ENCODE measurements around the gene TBC1D22B. TPM values are rescaled to one million over a fixed set of nuclear protein-coding genes. Genes with fewer than 3 reads are reported as not detected.

Gene TBC1D22B
- polyA plus RNA-seq, 3 donors = 3.9 to 5.0 (median 4.9) TPM

DNA sequence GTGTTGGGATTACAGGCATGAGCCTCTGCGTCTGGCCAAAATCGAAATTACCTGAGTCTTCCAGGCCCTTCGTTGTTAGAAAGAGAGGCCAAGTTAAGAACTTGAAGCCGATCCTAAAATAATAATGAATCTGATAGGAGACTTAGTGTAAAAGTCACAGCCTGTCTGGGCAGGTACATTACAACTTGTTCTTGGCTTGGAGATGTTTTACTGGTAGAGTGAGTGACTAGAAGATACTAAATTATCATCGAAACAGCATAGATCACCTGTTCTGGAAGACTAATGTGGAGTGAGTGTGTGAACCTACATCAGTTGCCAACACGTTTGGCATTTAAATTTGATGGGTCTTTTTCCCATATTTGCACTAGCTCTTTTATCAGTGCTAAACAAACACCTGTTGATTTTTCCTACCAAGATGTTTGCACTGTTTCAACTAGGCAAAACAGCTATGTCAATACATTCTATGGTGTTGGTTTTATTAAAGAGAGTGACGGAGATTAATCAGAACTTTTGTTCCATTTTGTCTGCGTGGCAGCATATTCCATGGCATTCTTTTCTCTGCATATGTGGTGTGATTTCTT is 5.0 kb downstream of the TBC1D22B start:
- TF ChIP-seq, protein P1, sequence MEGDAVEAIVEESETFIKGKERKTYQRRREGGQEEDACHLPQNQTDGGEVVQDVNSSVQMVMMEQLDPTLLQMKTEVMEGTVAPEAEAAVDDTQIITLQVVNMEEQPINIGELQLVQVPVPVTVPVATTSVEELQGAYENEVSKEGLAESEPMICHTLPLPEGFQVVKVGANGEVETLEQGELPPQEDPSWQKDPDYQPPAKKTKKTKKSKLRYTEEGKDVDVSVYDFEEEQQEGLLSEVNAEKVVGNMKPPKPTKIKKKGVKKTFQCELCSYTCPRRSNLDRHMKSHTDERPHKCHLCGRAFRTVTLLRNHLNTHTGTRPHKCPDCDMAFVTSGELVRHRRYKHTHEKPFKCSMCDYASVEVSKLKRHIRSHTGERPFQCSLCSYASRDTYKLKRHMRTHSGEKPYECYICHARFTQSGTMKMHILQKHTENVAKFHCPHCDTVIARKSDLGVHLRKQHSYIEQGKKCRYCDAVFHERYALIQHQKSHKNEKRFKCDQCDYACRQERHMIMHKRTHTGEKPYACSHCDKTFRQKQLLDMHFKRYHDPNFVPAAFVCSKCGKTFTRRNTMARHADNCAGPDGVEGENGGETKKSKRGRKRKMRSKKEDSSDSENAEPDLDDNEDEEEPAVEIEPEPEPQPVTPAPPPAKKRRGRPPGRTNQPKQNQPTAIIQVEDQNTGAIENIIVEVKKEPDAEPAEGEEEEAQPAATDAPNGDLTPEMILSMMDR (IDR thresholded peaks at IDR 0.05) = no peak
- H3K27me3 ChIP-seq (ENCODE audit: control insufficient read depth in 2 of 2, insufficient read depth in 2 of 2, low read length in 2 of 2) = no peaks in the 10 kb centered on the region
- H3K9me3 ChIP-seq (replicated peaks in 1 of 2; ENCODE audit: control insufficient read depth in 1 of 2, insufficient read depth in 1 of 2, low read length in 2 of 2) = no peaks in the 10 kb centered on the region
- H2AFZ ChIP-seq (ENCODE audit: insufficient read depth, low read depth, low read length, poor library complexity, severe bottlenecking) = no peak overlapping the region
- peaks cover 7% of the 10 kb centered on the region for H4K20me1 ChIP-seq (ENCODE audit: insufficient read depth, low read length)
- H3K27ac ChIP-seq (ENCODE audit: low read depth in 1 of 2, low read length in 2 of 2) = no peak overlapping the region
- intact Hi-C loops (cut with micrococcal nuclease) = loop anchor here in 1 of 2 donors (5.0 kb wide), 1 partner anchor 40 kb away; no protein-coding TSS in a partner anchor
- DNase-seq = no peak
- 93% methylated on average over 6 of the region's 8 CpGs for WGBS (ENCODE audit: insufficient coverage)
- H3K4me2 ChIP-seq (replicated peaks; ENCODE audit: extremely low read depth, low read length, poor library complexity, severe bottlenecking) = no peak overlapping the region
- H3K27ac Mint-ChIP-seq = no peak overlapping the region
- peaks cover 2 to 13% of the 10 kb centered on the region in 2 donors for H3K36me3 Mint-ChIP-seq
- H3K79me2 ChIP-seq (ENCODE audit: insufficient read depth, low read length) = peaks cover 88% of the 10 kb centered on the region
- peaks cover 0 to 1% (median 0%) of the 10 kb centered on the region in 3 donors for H3K27me3 Mint-ChIP-seq (ENCODE audit: low read depth in 3 of 3)
- H3K4me1 Mint-ChIP-seq = peaks cover 46% of the 10 kb centered on the region
- no peak overlapping the region for H3K4me3 ChIP-seq (replicated peaks in 1 of 3; ENCODE audit: low read depth in 2 of 3, low read length in 3 of 3)
- peaks cover 20 to 23% of the 10 kb centered on the region in 2 donors for H3K4me1 ChIP-seq (ENCODE audit: control insufficient read depth in 1 of 2, insufficient read depth in 2 of 2, low read length in 2 of 2)
- H3K4me3 Mint-ChIP-seq = no peak overlapping the region
- peaks cover 0 to 4% (median 0%) of the 10 kb centered on the region in 7 donors for H3K9me3 Mint-ChIP-seq
- no peak overlapping the region for H3K9ac ChIP-seq (ENCODE audit: insufficient read depth, low read length, poor library complexity, severe bottlenecking)
- H3K36me3 ChIP-seq (replicated peaks in 1 of 2; ENCODE audit: control insufficient read depth in 1 of 2, insufficient read depth in 2 of 2, low read length in 2 of 2) = no peaks in the 10 kb centered on the region

- Mint-ChIP-seq H3K4me3 (no peak overlapping the region), H3K27me3 (ENCODE audit: low read depth in 3 of 3) (no peaks in the 10 kb centered on the region), H3K36me3 (peaks cover 14 to 26% of the 10 kb centered on the region in 2 donors), H3K9me3 (peaks cover 0 to 4% (median 0%) of the 10 kb centered on the region in 7 donors), H3K4me1 (peaks cover 30% of the 10 kb centered on the region), H3K27ac (no peak overlapping the region)
- H3K79me2 ChIP-seq (ENCODE audit: insufficient read depth, low read length) = peaks cover 80% of the 10 kb centered on the region
- no peaks in the 10 kb centered on the region for H3K27me3 ChIP-seq (ENCODE audit: control insufficient read depth in 2 of 2, insufficient read depth in 2 of 2, low read length in 2 of 2)
- H3K4me3 ChIP-seq (replicated peaks in 1 of 3; ENCODE audit: low read depth in 2 of 3, low read length in 3 of 3) = no peak overlapping the region
- H3K9ac ChIP-seq (ENCODE audit: insufficient read depth, low read length, poor library complexity, severe bottlenecking) = no peak overlapping the region
- intact Hi-C loops (cut with micrococcal nuclease) = no loop called here
- H3K4me1 ChIP-seq (ENCODE audit: control insufficient read depth in 1 of 2, insufficient read depth in 2 of 2, low read length in 2 of 2) = peaks cover 4 to 5% of the 10 kb centered on the region in 2 donors
- no CpG with 5 or more reads among the region's 2 CpGs for WGBS (ENCODE audit: insufficient coverage)
- TF ChIP-seq, protein P1 (IDR thresholded peaks at IDR 0.05) = no peak
- no peak overlapping the region for H2AFZ ChIP-seq (ENCODE audit: insufficient read depth, low read depth, low read length, poor library complexity, severe bottlenecking)
- no peak overlapping the region for H3K4me2 ChIP-seq (replicated peaks; ENCODE audit: extremely low read depth, low read length, poor library complexity, severe bottlenecking)
- DNase-seq = no peak
- no peak overlapping the region for H3K27ac ChIP-seq (ENCODE audit: low read depth in 1 of 2, low read length in 2 of 2)
- no peaks in the 10 kb centered on the region for H3K9me3 ChIP-seq (replicated peaks in 1 of 2; ENCODE audit: control insufficient read depth in 1 of 2, insufficient read depth in 1 of 2, low read length in 2 of 2)
- H4K20me1 ChIP-seq (ENCODE audit: insufficient read depth, low read length) = peaks cover 7% of the 10 kb centered on the region
- H3K36me3 ChIP-seq (replicated peaks in 1 of 2; ENCODE audit: control insufficient read depth in 1 of 2, insufficient read depth in 2 of 2, low read length in 2 of 2) = peaks cover 0 to 13% of the 10 kb centered on the region in 2 donors
Observed at GRCh38 chr6:37265001-37265400, 7.4 kb downstream of the TBC1D22B start.
